Endothelial cell (in vitro differentiated cells): ENCODE results near the gene OCEL1. TPM values are rescaled to one million over a fixed set of nuclear protein-coding genes. Genes with fewer than 3 reads are reported as not detected.

Experiments
- DNase-seq: peaks from one replicate; pipeline ENCODE4 v3.0.0; 2021; ENCODE audit warnings: low spot score
- H3K27ac Mint-ChIP-seq: one replicate; pipeline ENCODE4 v1.8.0; 2021; ENCODE audit warnings: mixed read lengths, inconsistent platforms; ENCODE audit not compliant: unreplicated experiment
- H3K27me3 Mint-ChIP-seq: one replicate; pipeline ENCODE4 v1.8.0; 2021; ENCODE audit warnings: mild to moderate bottlenecking, moderate library complexity, mixed read lengths, inconsistent platforms; ENCODE audit not compliant: unreplicated experiment
- H3K36me3 Mint-ChIP-seq: one replicate; pipeline ENCODE4 v1.8.0; 2021; ENCODE audit warnings: mild to moderate bottlenecking, low read depth, mixed read lengths, inconsistent platforms; ENCODE audit not compliant: unreplicated experiment
- H3K4me1 Mint-ChIP-seq: one replicate; pipeline ENCODE4 v1.8.0; 2021; ENCODE audit warnings: mild to moderate bottlenecking, mixed read lengths, inconsistent platforms; ENCODE audit not compliant: unreplicated experiment
- H3K4me3 Mint-ChIP-seq: one replicate; pipeline ENCODE4 v1.8.0; 2021; ENCODE audit warnings: mild to moderate bottlenecking, mixed read lengths, inconsistent platforms; ENCODE audit not compliant: unreplicated experiment
- H3K9me3 Mint-ChIP-seq: one replicate; pipeline ENCODE4 v1.8.0; 2021; ENCODE audit warnings: mixed read lengths, inconsistent platforms; ENCODE audit not compliant: unreplicated experiment
- total RNA-seq: library from RNA; stranded (reverse); fragmentation: NEBNext Ultra II Directional; extraction: Animal tissue kit (Norgen Biotek cat#: 25700); gene quantifications from one replicate; pipeline ENCODE4 v1.2.1, GENCODE V29; 2021; ENCODE audit not compliant: unreplicated experiment
- TF ChIP-seq, protein P1 (sequence below): fragments of 200-600 bp; sonication (generic); IDR thresholded peaks from one replicate; pipeline ENCODE4 v1.5.0; 2021; ENCODE audit warnings: antibody characterized with exemption; ENCODE audit not compliant: unreplicated experiment

The OCEL1 gene
- total RNA-seq, 1 donor from 2014 or later: 16.5 TPM

DNA sequence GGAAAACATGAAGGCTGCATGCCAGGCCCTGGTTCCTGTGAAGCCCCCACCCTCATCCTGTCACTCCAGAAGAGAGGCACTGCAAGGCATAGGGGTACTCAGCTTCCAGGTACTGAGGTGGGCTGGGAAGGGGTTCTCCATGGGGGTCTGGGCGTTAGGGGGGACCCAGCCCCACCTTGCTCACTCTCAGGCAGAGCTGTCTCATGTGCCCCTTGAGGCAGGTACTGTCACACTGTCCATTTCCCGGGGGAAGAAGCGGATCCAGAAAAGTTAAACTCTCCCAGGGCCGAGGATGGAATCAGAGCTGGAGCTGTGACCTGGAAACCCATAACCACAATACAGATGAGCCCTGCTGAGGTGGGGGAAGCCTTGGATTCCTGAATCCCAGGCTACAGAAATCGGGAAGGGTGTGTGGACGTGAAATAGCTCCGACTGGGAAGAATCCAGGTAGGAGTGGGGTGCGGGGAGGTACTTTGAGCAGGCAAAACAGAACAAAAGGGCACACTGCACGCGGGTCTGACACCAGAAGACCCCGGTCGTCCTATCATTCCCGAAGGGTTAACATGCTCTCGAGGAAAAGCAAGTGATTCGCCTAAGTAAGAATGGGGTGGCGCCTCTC, 11.4 kb upstream of the OCEL1 start:
- peak overlapping the region; percentile 87 for H3K4me3 Mint-ChIP-seq
- no peak for DNase-seq

DNA sequence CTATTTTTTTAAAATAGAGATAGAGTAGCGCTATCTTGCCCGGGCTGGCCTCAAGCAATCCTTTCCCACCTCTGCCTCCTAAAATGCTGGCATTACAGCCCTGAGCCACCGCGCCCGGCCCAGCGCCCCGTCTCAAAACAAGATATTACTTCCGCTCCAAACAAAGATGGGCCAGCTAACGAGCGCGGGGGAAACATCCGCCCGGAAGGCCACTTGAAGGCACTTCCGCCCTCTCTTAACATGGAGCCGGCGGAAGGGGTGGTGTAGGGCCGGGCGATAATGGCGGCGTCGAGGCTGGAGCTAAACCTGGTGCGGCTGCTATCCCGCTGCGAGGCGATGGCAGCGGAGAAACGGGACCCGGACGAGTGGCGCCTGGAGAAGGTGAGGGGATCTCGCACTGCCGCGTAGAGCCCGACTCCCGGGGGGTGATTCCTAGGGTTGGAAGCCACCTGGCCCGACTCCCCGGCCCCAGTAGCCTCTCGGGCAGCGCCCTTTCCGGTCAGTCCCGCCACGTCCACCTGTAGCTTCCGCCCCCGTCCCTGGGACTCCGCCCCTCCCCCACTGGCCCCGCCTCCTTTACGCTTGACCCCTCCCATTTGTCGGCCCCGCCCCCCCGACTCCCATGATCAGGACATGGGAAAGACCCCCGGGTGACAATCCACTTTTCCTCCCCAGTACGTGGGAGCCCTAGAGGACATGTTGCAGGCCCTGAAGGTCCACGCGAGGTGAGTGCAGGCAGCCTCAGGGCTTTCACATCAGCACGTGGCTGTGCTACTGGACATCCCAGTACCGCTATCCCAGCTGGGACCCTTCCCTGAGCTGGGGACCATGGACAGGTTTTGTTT, 10.7 kb upstream of the OCEL1 start, which contains the start of gene USE1:
Gene USE1, plus strand, starts transcription at position 231 of the 845 bp plus-strand sequence. Its CDS starts 49 bp downstream, at position 280.
- H3K27ac Mint-ChIP-seq: peak within 1 kb of the TSS; percentile 95
- peak; percentile 72 for DNase-seq
- H3K4me1 Mint-ChIP-seq: peaks cover 6% of the 10 kb centered on the region
- H3K9me3 Mint-ChIP-seq: no peaks in the 10 kb centered on the region
- H3K4me3 Mint-ChIP-seq: peak within 1 kb of the TSS; percentile 87
- H3K27me3 Mint-ChIP-seq: peaks cover 11% of the 10 kb centered on the region
- TF ChIP-seq, protein P1, sequence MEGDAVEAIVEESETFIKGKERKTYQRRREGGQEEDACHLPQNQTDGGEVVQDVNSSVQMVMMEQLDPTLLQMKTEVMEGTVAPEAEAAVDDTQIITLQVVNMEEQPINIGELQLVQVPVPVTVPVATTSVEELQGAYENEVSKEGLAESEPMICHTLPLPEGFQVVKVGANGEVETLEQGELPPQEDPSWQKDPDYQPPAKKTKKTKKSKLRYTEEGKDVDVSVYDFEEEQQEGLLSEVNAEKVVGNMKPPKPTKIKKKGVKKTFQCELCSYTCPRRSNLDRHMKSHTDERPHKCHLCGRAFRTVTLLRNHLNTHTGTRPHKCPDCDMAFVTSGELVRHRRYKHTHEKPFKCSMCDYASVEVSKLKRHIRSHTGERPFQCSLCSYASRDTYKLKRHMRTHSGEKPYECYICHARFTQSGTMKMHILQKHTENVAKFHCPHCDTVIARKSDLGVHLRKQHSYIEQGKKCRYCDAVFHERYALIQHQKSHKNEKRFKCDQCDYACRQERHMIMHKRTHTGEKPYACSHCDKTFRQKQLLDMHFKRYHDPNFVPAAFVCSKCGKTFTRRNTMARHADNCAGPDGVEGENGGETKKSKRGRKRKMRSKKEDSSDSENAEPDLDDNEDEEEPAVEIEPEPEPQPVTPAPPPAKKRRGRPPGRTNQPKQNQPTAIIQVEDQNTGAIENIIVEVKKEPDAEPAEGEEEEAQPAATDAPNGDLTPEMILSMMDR: no peak
- H3K36me3 Mint-ChIP-seq: peaks cover 25% of the 10 kb centered on the region

More for the DNA sequence above, 11.4 kb upstream of the OCEL1 start:
- Mint-ChIP-seq H3K36me3 (peaks cover 27% of the 10 kb centered on the region), H3K27me3 (peaks cover 9% of the 10 kb centered on the region), H3K4me1 (peaks cover 6% of the 10 kb centered on the region), H3K27ac (peak overlapping the region; percentile 95), H3K9me3 (no peaks in the 10 kb centered on the region)
- TF ChIP-seq, protein P1: no peak

- no peak for DNase-seq
- peaks cover 22% of the 10 kb centered on the region for H3K36me3 Mint-ChIP-seq
- no peak overlapping the region for H3K27ac Mint-ChIP-seq
- H3K4me3 Mint-ChIP-seq: peak overlapping the region; percentile 37
- H3K4me1 Mint-ChIP-seq: peaks cover 6% of the 10 kb centered on the region
- no peaks in the 10 kb centered on the region for H3K9me3 Mint-ChIP-seq
- TF ChIP-seq, protein P1: no peak
- peaks cover 15% of the 10 kb centered on the region for H3K27me3 Mint-ChIP-seq
These were observed 9.9 kb upstream of the OCEL1 start for GRCh38 chr19:17216058-17216670.

GRCh38 chr19:17219286-17219685, 6.7 kb upstream of the OCEL1 start:
- peaks cover 16% of the 10 kb centered on the region for H3K36me3 Mint-ChIP-seq
- H3K27ac Mint-ChIP-seq: no peak overlapping the region
- H3K27me3 Mint-ChIP-seq: peaks cover 17% of the 10 kb centered on the region
- peak overlapping the region; percentile 64 for H3K4me3 Mint-ChIP-seq
- TF ChIP-seq, protein P1: no peak
- no peaks in the 10 kb centered on the region for H3K9me3 Mint-ChIP-seq
- DNase-seq: no peak
- peaks cover 6% of the 10 kb centered on the region for H3K4me1 Mint-ChIP-seq
